A549 treated with AZD2906 at 1 μM for 4 hours (cell line): ENCODE measurements around the gene AGTPBP1. TPM values are rescaled to one million over a fixed set of nuclear protein-coding genes. Genes with fewer than 3 reads are reported as not detected.

ENCODE experiments used
- total RNA-seq: library from RNA; stranded (reverse); fragments of 200-300 nt; extraction: Qiagen RNA extraction; gene quantifications from 5 replicates; pipeline ENCODE4 v1.2.3, GENCODE V29; 2022

AGTPBP1 gene
- 7.3 to 10.5 TPM (median 9.2 TPM) in 5 replicates for total RNA-seq

GRCh38 chr9:85741875-85742596, at the start of gene AGTPBP1:
Gene AGTPBP1 (minus strand): TSS chr9:85741954. CDS start chr9:85712533, 29,421 bp downstream.

Other genes with a start within 250 kb of the AGTPBP1 start
- gene NAA35, start 199.2 kb upstream of the AGTPBP1 start, total RNA-seq, result 24.7 to 30.7 TPM (median 26.1 TPM) in 5 replicates